ENCODE results near the gene TKFC.

Gene TKFC

GRCh38 chr11:61357894-61358239 is 24.8 kb downstream of the TKFC start:
- DNase-seq (ENCODE audit: low read depth): no peak
- H3K4me3 ChIP-seq (ENCODE audit: low read length): no peak overlapping the region
- no peak for TF ChIP-seq CTCF (IDR thresholded peaks at IDR 0.05; ENCODE audit: insufficient read depth, low read depth, low read length, missing control alignments)

GRCh38 chr11:61358566-61358965 is 25.5 kb downstream of the TKFC start:
- no peak overlapping the region for H3K4me3 ChIP-seq (ENCODE audit: low read length)
- no peak for TF ChIP-seq CTCF (IDR thresholded peaks at IDR 0.05; ENCODE audit: insufficient read depth, low read depth, low read length, missing control alignments)
- no peak for DNase-seq (ENCODE audit: low read depth)

GRCh38 chr11:61359516-61359915 is 26.5 kb downstream of the TKFC start:
- no peak overlapping the region for H3K4me3 ChIP-seq (ENCODE audit: low read length)
- no peak for TF ChIP-seq CTCF (IDR thresholded peaks at IDR 0.05; ENCODE audit: insufficient read depth, low read depth, low read length, missing control alignments)
- DNase-seq (ENCODE audit: low read depth): no peak

GRCh38 chr11:61361237-61361740 is 28.3 kb downstream of the TKFC start:
- no peak for DNase-seq (ENCODE audit: low read depth)
- peak overlapping the region; percentile 71 for H3K4me3 ChIP-seq (ENCODE audit: low read length)
- no peak for TF ChIP-seq CTCF (IDR thresholded peaks at IDR 0.05; ENCODE audit: insufficient read depth, low read depth, low read length, missing control alignments)

- DNase-seq (ENCODE audit: low read depth): peak; percentile 97
These were observed 28.9 kb downstream of the TKFC start, which contains the start of the genes CYB561A3 and TMEM138 for GRCh38 chr11:61361741-61362541. CYB561A3 (minus strand) TSS chr11:61361882; CDS start chr11:61356713, 5,169 bp downstream. TMEM138 (plus strand) TSS chr11:61362374; CDS start chr11:61364391, 2,017 bp downstream.

GRCh38 chr11:61362542-61362875 is 29.5 kb downstream of the TKFC start:
- DNase-seq (ENCODE audit: low read depth): peak; percentile 44
- no peak for TF ChIP-seq CTCF (IDR thresholded peaks at IDR 0.05; ENCODE audit: insufficient read depth, low read depth, low read length, missing control alignments)
- peak overlapping the region; percentile 71 for H3K4me3 ChIP-seq (ENCODE audit: low read length)

More at GRCh38 chr11:61361741-61362541, 28.9 kb downstream of the TKFC start, which contains the start of the genes CYB561A3 and TMEM138:
- peak within 1 kb of the TSS; percentile 71 for H3K4me3 ChIP-seq (ENCODE audit: low read length)
- TF ChIP-seq CTCF (IDR thresholded peaks at IDR 0.05; ENCODE audit: insufficient read depth, low read depth, low read length, missing control alignments): no peak
